SKM-1 (cell line): Measurements from ENCODE around the gene PLEKHA7.

Experiments
- DNase-seq: peaks from one replicate; lab custom pipeline; 2025; ENCODE audit not compliant: unreplicated experiment; lab: John Stamatoyannopoulos, UW

Gene PLEKHA7

DNA sequence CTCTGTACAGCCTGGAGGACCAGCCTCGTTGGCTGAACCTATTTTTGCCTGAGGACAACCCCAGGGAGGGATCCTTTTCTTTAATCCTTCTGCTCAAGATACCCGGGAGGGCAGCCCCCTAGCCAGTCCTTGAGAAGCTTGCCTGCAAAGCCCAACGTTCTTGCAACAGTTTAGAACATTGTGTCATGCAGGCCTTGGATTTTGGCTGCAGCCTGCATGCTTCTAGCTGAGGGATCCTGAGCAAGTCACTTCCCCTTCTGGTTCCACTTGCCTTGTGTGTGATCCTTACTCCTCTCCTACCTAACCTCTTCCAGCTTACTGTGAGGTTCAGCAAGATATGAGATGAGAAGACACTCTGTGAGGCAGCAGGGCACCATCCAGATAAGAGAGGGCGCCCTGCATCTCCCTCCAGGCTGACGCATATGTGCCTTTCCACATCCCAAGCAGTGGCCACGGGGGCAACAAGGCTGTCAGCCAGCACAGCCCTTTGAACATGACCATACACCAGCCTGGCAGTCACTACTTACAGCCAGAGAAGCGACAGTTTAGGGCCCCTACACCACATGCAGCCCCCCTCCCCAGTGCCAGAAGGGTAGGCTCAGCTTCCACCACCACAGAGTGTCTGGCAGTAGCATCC, 199.7 kb downstream of the PLEKHA7 start:
- DNase-seq: peak; percentile 63

DNA sequence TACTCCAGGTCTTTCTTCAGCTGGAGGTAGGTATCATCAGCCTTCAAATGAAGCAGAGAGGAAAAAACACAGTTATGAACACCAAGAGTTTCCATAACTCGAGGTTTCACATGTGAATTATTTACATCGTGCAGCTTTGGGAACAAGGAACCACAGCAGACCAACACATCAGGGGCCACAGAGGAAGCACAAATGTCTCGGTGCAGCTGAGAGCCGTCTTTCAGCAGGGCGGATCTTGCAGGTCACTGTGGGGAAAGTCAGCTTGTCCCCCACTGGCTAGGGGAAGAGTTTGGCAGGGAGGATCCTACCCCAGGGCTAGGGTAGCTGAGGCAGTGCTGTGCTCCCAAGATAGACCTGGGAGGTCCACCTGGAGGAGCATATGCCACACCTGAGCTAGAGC, 201.1 kb downstream of the PLEKHA7 start:
- DNase-seq: no peak

DNA sequence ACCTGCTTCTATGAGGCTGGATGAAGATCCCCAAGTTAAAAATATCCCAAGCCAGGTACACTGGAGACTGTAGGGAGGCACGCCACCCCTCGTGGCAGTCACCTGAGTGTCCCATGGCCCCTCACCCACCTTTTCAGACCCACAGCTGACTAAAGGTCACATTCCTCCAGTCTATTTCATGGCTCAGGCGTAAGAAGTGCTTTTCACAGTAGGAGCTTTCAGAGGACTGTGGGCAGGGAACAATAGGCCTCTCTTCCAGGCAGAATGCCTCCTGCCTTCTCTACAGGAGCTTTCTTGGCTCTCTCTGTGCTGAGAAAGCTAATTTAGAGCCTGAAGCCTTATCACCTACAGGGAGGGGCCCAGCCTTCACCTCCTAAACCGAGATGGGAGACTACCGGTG, 201.9 kb downstream of the PLEKHA7 start:
- DNase-seq: no peak

DNA sequence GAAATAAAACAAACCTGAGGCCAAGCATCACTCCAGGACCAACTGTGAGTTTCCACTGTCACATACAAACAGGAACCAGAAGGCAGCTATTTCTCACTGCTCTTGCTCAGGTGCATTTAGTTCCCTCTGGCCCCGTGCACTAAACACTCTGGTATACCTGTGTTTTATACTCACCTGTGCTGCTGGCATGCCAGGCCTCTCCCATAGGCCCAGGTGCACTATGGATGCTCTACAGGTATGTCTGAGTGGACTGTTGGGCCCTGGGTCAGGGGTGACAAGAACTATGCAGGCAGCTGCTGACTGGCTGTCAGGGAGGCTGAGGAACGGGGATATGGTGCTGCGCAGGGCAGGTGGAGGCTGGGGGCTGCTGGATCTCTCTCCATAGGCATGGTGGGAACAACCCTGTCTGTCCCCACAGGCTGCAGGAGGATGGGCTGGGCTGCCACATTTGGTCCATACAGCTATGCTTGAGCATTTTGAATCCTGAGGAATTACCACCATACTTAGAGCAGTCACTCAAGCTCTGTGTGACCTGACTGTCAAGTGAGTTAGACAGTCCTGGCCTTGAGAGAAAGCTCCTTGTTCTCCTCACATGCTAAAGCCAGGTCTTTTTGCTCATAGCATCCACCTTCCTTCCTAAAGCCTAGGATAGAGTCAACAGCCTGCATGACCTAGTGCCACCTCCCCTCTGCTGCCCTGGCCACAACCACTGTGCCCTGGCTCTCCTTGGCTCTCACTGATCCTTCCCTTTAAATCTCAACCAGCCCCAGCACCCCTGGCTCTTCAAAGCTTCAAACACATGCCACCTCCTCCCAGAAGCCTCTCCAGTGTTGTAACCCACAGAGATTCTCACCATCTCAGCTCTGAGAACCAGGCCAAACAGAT, 202.8 kb downstream of the PLEKHA7 start:
- DNase-seq: no peak

DNA sequence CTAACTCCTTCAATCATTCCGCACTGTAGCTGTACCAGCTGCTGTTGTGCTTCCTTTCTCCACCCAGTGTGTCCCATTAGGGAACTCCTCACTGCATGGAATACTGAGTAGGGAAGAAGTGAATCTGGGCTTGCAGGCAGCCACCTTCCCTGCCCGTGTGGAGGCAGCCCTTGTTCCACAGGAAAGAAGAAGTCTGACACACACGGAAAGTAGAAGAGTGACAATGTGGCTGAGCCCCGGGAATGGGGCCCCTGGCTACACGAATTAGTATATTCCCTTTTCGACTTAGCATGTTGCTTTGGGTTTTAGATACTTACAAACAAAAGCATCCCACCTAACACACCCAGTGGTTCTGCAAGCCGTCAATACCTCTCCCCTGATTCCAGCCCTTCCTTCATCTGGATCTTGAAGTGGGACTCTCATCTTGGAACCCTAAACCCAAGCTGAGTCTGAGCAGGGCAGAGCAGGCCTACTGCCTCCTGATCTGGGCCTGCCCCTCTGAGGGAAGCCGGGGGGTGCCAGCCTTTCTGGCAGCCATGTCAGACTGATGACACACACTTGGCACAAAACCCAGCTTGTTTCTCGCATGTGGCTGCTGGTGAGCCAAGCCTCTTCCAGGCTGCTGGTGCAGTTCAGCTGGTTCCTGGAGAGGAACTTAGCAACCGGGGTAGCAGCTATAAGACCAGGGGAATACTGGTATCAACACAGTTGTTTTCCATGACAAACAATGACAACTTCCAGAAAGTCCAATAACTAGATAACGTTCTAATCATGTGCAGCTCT, 204.1 kb downstream of the PLEKHA7 start:
- no peak for DNase-seq

DNA sequence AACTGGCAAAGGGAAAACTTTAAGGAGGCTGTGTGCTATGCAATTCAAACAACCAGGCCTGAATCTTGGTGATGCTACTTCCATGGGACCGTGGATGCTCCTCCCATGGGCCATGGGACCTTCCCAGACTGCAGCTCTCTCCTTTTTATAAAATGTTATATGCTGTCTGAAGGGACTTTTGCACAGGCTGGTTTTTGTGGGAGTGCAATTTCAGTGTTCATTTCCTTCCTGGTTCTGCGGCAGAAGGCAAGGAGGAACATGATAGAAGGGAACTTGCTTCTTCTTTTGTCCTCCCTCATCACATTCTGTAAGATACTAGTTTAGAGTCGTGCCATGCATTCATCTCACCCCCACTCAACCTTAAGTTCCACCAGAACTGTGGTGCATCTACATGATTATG, 206.9 kb downstream of the PLEKHA7 start:
- DNase-seq: peak; percentile 79

DNA sequence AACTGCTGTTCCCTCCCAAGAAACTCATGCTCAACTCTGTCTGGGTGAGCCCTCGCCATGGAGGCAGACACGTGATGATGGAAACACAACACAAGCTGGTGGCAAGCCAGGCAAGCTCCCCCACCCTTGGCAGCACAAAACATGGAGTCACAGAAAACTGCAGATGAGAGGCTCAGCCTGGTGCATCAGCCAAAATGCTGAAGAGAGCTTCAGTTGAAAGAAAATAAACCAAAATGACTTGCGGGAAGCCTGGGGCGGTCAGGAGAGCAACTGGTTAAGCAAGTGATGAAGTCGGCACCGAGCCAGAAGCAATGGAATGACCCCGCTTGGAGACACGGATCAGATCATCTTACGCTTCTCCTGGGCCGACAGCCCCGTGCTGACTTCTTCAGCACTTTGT, 207.4 kb downstream of the PLEKHA7 start:
- DNase-seq: no peak

DNA sequence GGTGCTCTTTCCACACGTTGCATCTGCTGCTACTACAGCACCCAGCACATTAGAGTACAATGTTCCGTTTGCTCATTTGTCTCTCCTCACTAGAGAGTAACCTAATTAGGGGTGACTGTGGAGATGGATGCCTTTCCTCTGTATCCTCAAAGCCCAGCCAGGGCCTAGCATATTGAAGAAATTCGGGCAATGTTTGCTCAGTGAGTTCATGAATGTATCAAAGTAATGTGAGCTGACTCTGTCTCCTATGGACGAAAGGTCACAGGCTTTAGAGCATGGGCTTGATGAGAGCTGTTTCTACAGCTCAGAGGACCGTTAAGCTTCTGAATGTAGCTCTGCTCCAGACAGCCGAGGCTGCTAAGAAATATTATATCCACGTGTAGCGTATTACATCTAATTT, 208.3 kb downstream of the PLEKHA7 start:
- no peak for DNase-seq

DNA sequence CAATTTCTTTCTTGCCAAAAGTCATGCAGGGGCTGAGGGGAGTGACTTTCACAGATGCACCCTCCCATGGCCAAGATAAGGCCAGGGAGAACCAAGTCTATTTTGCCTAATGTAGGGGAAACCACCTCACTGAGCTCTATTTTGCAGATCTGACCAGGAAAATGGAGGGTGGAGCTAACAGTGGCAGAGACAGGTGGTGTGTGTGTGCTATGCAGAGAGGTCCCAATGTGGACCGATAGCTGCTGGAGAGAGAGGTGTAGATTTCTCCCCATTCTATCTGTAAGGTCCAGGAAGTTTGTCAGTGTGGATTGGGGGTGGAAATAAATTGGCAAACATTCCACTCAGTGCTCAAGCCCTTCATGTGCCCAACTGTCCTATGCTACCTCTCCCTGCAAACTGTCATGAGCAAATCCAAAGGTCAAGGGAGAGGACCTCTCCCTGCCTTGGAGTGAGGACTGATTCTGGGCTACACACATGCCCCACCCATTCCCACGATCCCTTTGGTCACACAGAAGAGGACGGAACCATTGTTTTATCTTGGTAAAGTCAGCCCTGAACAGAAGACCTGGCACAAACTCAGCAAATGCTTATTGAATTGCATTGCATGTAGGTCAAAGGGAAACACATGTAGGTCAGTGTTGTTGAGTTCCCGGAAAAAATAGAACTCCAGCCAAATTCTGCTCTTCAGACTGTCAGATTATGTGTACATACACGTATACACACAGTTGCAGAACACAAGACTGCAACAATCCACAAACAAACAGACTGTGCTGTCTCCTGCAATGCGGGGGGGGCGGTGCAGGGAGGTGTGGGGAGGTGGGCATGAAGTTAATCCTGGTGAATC, 209.9 kb downstream of the PLEKHA7 start:
- DNase-seq: no peak

DNA sequence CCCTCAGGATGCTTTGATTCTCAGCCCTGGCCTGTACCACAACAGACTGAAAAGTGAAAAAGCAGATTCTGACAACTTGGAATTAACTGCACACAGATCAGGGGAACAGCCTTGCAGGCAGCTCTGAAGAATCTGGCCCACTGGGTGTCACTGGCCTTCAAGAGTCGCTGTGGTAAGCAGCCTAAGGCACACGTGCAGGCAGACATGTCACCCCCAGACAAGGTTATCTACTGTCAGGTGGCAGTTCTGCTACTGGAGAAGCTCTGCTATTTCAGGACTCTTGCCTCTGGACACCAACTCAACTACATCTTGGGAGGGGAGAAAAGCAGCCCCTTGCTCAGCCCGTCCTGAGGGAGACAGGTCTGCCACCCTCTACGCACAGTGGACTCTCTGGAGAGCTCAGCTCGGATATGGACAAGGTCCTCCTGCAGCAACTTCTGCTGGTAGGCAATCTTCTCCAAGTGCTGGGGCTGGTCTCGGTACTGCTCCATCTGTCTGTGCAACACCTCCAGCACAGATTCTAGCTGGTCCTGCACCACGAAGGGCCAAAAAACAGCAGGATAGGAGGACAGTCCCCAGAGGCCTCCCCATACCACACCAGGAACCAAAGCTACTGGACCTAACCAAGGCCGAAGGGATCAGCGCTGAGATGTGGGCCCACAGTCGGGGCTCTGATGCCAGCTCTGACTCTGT, 212.8 kb downstream of the PLEKHA7 start:
- no peak for DNase-seq

DNA sequence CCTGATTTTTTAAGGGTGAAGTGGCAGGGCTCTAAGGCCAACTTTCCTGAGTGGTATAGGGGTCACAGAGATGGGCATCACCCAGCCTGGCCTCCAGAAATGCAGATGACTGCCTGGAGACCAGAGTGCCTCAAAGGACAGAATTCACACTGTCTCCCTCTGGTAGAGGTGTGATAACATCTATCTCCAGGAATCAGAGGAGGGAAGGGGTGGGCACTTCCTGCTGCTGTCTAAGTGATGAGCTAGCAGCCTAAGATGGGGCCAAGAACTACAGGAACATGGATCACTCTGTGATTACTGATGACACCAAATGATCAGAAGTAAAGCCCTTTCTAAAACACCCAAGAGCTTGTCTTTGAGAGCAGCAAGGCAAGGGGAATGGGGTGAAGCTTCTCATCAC, 213.8 kb downstream of the PLEKHA7 start:
- DNase-seq: no peak

DNA sequence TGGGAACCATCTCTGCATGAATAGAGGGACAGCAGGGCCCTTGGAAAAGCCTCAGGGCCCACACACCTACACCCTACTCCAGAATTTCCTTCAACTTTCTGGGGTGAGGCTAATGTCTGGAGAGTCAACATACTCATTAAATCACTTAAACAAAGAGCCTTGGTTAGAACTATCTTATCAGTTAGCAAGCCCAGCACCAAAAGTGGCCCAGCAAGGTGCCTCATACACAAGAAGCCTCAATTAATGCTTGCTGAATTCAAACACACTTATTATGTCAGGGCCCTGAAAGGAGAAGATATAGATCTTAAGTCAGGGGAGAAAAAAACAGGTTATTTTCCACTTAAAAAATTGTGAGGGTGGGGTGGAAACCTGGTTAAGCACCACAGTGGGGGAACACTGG, 214.3 kb downstream of the PLEKHA7 start:
- no peak for DNase-seq

DNA sequence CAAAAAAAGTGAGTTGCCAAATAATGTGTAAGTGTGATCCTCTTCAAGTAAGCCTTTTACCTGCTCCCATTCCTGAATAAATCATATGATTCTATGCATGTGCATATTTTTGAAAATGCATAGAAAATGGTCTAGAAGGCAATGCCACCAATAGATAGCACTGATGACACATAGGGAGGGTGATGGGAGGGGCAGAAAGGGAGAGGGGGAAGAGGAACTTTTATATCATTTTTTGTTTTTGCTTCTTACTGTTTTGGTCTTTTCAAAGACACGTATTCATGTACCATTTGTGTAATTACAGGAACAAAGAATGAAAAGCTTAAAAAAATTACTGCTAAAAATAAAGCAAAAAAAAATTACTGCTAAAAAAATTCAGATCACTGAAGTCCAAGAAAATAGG, 215.0 kb downstream of the PLEKHA7 start:
- DNase-seq: no peak

DNA sequence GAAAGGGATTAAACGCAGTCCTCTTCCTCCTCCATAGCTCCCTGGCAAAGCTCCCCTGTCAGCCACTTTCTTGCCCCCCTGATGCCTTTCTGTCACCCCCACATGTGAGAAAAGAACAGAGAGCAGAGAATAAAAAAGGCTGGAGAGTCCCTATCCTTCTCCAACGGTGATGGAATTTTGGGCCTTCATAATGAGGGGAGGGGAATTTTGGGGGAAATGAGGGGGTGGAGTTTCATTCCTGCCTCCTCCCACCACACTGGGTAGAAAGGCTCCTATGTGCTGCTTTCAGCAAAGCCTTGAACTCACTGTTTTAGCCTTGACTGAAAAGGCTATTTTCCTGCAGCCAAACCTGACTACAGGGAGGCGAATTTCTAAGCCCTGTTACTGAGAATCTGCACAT, 216.4 kb downstream of the PLEKHA7 start:
- no peak for DNase-seq

DNA sequence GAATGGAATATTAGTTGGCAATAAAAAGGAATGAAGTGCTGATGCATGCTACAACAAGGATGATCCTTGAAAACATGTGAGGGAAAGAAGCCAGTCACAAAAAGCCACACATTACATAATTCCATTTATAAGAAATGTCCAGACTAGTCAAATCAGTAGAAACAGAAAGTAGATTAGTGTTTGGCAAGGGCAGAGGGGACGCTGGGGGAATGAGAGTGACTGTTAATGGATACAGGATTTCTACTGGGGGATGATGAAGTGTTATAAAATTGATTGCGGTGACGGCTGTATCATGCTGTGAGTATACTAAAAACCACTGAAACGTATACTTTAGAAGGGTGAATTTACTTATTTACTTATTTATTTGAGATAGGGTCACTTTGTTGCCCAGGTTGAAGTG, 217.9 kb downstream of the PLEKHA7 start:
- no peak for DNase-seq

DNA sequence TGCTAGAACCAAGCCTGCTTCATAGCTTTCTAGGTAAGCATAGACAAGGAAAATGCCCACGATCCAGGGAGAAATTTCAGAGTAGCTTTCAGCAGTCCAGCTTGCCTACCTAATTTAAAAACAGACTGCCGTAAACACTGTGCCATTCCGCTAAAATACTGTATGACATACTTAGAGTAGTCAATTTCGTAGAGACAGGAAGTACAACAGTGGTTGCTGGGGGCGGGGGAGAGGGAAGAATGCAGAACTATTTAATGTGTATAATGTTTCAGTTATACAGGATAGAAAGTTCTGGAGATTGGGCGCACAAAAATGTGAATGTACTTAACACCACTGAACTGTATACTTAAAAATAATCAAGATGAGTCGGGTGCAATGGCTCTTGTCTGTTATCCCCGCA, 219.1 kb downstream of the PLEKHA7 start:
- no peak for DNase-seq

DNA sequence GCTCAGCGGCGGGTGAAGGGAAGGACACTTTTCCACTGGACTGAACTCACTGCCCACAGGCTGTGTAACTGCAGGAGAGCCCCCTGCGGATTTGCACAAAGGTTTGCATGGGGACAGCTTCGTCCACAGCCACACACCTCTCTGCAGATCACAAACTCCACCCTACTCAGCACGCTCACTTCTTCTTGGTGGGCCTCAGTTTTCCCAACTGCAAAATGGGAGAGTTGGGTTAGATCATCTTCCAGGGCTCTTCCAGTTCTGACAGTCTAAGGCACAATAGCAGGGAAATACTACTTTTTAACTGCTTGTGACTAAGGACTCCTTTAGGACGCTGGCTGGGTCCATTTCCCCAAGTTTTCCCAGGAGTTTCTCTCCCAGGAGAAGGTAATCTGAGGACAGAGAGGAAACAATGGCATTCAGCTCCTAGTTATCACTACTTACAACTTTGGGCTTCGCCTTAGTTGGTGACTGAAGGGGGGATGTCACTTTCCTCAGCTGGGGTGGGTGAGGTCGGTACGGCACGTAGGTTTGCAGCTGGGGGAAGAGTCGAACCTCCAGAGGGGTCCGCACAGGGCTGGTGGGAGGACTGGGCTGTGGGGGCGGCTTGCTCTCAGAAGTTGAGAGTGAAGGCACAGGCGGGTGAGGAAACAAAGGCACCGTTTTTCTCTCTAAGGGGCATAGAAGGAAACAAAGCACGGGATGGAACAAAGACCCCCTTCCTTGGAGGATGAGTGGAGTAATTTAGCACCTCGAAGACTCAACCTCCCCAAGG, 220.0 kb downstream of the PLEKHA7 start:
- no peak for DNase-seq

DNA sequence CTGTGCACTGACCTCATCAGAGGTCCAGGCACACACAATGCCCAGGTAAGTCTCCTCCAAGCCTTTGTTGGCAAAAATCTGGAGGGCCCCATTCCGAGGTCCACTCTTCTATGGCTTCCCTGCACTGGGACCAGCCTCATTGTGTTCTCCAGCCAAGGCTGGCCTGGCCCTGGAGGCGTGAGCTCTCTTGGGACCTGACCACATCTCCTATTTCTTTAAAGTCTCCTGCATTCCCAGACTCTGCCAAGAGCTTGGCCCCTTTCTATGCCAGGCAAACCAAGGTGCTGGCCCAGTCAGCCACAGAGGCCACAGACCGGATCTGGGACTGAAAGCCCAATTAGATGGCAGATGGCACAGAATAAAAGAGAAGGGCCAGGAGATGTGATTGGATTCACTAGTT, 220.7 kb downstream of the PLEKHA7 start:
- no peak for DNase-seq

DNA sequence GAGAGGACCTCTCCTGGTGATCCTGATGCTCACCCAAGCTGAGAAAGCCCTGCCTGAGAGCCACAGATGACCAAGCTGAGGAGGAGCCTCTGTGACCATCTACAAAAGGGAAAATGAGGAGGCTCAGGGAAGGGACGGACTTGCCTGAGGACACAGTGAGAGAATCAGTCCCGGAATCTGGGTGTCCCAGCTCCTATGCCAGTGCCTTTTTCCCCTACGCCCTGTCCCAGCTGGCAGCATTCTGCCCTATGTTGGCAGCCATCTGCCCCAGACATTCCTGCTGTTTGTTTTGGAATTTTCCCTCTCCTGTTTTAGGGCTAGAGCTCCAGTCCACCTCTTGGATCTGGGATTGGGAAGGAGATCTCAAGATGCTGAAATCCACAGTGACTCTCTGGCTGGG, 221.2 kb downstream of the PLEKHA7 start:
- DNase-seq: no peak

DNA sequence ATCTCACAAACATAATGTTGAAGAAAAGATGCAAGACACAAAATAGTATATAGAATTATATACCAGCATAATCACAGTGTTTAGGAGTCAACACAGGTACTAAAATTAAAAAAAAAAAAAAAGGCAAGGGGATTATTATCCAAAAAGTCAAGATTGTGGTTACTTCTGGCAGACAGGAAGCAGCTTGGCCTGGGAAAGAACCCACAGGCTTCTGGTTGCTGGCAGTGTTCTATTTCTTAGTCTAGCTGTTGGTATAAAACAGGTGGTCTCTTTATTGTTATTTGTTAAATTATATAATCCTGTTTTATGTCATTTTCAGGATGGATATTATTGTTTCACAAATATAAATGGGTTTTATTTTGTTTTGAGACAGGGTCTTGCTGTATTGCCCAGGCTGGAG, 221.8 kb downstream of the PLEKHA7 start:
- DNase-seq: no peak
